ENCODE results near the gene TAF3. TPM values are rescaled to one million over a fixed set of nuclear protein-coding genes. Genes with fewer than 3 reads are reported as not detected.

The TAF3 gene
- total RNA-seq, 2 experiments from 2014 or later, result 13.9 to 16.4 TPM

DNA sequence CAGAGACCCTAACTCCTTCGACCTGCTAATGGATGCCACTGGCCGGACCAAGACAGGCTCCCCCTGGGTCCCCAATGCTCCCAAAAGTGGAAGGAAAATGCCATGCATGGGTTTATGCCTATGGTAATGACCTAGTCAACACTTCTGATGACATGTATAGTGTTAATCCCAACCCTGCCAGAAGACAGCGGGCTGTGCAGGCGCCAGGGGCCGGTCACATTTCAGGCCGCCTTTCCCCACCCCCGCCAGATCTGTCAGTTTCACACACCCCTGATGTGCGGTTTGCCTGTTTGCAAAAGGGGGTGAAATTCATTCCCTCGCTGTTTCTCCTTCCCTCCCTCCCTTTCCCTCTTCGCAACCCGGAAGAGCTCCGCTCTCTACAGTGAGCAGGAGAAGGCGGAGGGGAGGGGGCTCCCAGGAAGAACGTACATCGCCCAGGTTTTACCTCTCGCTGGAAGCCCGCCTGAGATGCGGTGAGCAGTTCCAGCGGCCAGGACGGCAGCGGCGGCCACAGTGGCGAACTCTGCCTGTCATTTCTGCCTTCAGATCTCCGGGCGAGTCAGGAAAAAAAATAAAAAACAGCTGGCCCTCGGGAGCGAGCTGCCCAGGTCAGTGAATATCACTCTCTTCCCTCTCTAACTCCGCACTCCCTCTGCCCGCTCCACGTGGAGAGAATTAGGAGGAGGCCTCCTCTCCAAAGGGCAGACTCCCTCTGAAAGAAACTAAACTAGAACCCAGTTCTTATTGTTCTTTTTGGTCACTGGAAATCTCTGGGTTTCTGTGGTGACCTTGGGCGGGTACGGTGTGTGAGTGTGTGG lies 226.8 kb downstream of the TAF3 start:
- ChIA-PET CTCF (interaction anchor here (0.5 to 1.1 kb wide), 3 partner anchors 11 to 810 kb away, joined by 3 read pairs; no protein-coding TSS in a partner anchor), POLR2A (no interaction called here)
- no peak for DNase-seq
- Mint-ChIP-seq H3K4me1 (peaks cover 64% of the 10 kb centered on the region), H3K27ac (no peak overlapping the region), H3K36me3 (ENCODE audit: low read depth) (peaks cover 12% of the 10 kb centered on the region), H3K4me3 (peak overlapping the region; percentile 35), H3K27me3 (peaks cover 92% of the 10 kb centered on the region), H3K9me3 (no peaks in the 10 kb centered on the region)

DNA sequence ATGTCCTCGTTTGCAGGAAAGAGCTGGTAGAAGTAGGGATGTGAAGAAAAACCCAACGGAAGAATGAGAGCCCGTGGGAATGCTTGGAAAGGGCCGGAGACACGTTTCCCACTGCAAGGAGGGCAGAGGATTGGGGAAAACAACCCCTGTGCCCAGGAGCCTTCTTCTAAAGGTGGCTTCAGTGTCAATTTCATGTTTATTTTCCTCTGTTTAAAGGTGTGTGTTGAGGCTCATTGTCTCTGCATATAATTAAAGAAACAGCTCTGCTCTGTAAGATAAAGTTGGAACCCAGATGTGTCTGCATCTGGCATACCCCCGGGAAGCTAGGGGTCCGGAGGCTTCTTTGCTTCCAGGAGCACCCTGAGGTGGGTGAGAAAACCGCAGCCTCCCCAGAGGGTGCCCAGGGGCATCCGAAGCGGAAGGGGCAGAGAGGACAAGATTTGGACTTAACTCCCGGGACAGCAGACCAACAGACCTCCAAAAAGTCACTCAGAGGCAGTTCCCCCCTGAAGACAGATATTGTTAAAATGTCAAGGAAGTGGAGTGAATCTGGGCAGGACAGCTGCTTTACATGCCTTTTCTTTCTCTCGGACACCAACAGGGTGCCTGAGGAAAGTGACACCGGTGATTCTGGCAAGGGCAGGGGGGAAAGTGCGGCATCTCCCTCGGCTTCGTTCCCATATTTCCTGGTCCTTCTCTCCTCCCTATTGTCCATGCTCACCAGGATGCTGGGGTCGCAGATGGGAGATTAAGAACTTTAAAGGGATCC lies 227.6 kb downstream of the TAF3 start:
- no peak for DNase-seq
- Mint-ChIP-seq H3K36me3 (ENCODE audit: low read depth) (peaks cover 12% of the 10 kb centered on the region), H3K27ac (no peak overlapping the region), H3K9me3 (no peaks in the 10 kb centered on the region), H3K27me3 (peaks cover 86% of the 10 kb centered on the region), H3K4me3 (peak overlapping the region; percentile 35), H3K4me1 (peaks cover 66% of the 10 kb centered on the region)
- ChIA-PET POLR2A (no interaction called here), CTCF (interaction anchor here (0.5 to 1.1 kb wide), 3 partner anchors 12 to 809 kb away, joined by 3 read pairs; no protein-coding TSS in a partner anchor)

DNA sequence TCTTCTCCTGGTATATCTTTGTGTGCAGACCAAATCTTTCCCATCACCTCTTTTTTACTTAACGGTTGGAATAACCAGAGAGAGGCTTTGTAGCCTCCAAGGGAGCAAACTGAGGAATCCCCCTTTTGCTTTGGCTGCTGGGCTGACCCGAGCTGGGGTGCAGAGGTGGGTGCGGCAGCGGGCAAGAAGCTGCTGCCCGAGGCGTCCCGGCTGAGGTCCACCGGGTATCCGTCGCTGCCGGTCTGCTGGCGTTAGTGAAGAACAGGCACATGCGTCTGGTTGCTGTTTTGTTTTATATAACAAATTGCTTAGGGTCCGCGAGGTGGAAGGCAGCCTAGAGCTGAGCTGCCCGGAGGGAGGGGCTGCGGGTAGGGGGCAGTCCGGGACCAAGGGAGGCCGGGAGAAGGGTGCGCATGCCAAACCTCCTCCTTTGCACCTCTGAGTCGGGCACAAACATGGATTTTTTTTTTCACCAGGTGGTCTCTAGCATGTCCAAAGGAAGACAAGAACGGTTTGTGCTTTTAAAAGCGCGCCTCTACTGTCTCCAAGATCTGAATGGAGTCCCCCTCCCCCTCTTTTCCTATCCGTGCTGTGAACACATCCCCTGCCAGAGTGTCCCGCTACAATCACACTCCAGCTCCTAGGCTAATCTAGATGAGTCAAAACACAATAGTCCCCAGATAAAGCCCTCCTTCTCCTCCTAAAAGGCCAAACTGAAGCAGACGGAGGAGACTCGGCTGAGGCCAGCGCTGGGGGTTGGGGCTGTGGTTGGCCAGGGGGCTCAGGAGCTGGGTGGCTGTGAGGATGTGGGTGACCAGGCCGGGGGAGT lies 229.4 kb downstream of the TAF3 start:
- Mint-ChIP-seq H3K4me1 (peaks cover 63% of the 10 kb centered on the region), H3K27ac (no peak overlapping the region), H3K27me3 (peaks cover 80% of the 10 kb centered on the region), H3K9me3 (no peaks in the 10 kb centered on the region), H3K36me3 (ENCODE audit: low read depth) (peaks cover 14% of the 10 kb centered on the region), H3K4me3 (no peak overlapping the region)
- no peak for DNase-seq
- ChIA-PET CTCF (interaction anchor here (1.5 kb wide), 1 partner anchor 13 kb away, joined by 3 read pairs; no protein-coding TSS in a partner anchor), POLR2A (no interaction called here)

DNA sequence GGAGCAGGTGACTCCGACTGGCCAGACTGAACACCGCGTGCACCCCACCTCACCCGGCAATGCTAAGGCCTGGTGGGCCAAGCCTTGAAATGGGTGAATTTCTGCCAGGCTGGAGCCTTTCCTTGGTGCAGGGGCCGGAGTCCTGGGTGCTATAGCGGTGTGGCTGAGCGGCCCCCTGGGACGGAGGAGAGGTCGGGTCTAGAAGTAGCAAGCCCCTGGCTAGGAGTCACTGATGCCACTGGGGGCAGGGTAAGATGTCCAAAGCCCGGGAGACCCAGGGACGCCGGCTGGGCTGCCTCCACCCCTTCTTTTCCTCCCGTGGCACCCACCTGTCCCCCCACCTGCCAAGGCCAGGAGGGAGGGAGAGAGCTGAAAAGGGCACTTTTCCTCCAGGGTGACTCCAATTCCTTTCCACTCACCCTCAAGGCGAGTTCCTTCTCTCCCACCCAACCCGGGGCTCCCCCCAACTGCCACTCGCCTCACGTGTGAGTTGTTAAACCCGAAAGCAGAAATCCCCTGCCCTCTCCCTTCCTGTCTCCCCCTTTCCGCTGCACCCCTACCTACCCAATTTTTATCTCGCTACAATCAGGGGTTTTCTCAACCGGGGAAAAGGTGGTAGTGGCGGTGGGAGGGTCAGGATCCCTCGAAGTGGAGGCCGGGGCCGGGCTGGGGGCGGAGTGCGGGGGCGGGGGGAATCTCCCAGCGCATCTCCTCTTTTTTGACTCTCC lies 230.1 kb downstream of the TAF3 start:
- H3K36me3 Mint-ChIP-seq (ENCODE audit: low read depth), result peaks cover 13% of the 10 kb centered on the region
- peak overlapping the region; percentile 31 for H3K27ac Mint-ChIP-seq
- H3K4me3 Mint-ChIP-seq, result peak overlapping the region; percentile 46
- peaks cover 79% of the 10 kb centered on the region for H3K27me3 Mint-ChIP-seq
- peak; percentile 40 for DNase-seq
- POLR2A ChIA-PET, result no interaction called here
- H3K4me1 Mint-ChIP-seq, result peaks cover 65% of the 10 kb centered on the region
- CTCF ChIA-PET, result interaction anchor here (1.5 kb wide), 1 partner anchor 12 kb away, joined by 3 read pairs; no protein-coding TSS in a partner anchor
- no peaks in the 10 kb centered on the region for H3K9me3 Mint-ChIP-seq

DNA sequence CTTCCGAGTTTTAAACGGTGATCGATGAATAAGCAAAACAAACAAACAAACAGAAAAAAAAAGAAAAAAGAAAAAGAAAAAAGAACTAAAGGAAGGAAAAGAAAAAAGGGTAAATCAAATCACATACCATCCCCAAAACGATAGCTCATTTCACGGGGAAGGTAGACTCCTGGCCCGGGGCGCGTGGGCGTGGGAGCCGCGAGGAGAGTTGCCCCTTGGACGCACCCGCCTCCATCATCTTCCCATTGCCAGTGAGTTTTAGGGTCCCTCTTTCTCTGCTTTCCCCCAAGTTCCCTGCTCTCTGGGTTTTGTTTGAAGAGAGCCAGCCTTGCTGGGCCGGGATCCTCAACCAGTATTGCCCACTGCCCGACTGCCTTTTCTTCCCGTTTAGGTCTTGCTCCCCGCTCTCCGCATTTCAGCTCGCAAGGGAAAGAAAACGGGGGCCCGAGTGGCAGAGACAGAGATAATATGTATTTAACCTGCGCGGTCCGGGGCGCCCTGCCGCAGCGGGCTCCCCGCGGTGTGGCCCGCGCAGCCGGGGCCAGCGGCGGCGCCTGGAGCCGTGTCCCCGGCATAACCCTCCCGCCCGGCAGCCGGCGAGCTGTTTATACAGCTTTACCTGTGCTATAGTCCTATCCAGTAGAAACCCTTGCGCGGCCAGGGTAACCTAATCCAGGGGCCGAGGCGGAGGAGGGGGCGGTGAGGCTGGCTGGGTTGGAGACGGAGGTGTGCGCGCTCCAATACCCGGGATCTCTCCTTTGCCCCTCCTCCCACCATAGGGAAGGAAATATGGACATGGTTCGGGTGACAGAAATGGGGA lies 230.9 kb downstream of the TAF3 start:
- CTCF ChIA-PET, result interaction anchor here (0.7 to 1.5 kb wide), 4 partner anchors 11 to 524 kb away, joined by 3 to 4 read pairs (median 3); no protein-coding TSS in a partner anchor
- POLR2A ChIA-PET, result no interaction called here
- Mint-ChIP-seq H3K4me3 (peak overlapping the region; percentile 46), H3K4me1 (peaks cover 58% of the 10 kb centered on the region), H3K36me3 (ENCODE audit: low read depth) (peaks cover 7% of the 10 kb centered on the region), H3K27me3 (peaks cover 70% of the 10 kb centered on the region), H3K9me3 (no peaks in the 10 kb centered on the region), H3K27ac (peak overlapping the region; percentile 31)
- no peak for DNase-seq

DNA sequence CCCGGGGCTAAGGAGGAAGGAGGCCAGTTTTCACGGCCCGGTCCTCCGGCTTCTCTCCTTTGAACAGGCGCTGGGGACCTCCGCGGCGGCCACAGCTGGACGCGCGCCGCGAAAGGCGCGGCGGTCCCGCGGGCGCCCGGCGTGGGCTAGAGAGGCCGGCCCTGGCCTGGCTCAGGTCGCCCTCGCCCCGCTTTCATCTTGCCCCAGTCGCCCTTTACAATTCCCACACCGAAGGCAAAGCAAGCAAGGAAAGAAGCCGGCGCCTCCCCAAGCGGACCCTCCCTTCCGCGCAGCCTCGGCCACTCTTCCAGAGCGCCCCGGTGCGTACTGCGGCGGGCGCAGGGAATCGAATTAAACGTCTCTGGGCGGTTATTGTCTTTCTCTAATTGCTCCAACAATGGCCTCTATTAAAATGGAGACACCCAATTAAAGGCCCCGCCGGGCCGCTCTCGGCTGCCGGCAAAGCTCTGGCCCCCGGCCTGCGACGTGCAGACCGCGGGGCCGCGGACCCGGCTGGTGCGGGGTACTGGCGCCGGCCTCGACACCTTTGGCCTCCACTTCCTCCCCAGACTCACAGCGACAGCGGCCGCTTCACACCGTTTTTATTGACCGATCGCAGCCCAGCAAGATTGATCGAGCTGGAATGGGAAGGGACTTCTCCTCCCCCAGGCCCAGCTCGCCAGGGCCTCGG lies 231.7 kb downstream of the TAF3 start:
- no peaks in the 10 kb centered on the region for H3K9me3 Mint-ChIP-seq
- ChIA-PET POLR2A (no interaction called here), CTCF (interaction anchor here (0.6 to 1.3 kb wide), 7 partner anchors 10 to 525 kb away, joined by 3 to 5 read pairs (median 3); no protein-coding TSS in a partner anchor)
- DNase-seq, result no peak
- H3K4me1 Mint-ChIP-seq, result peaks cover 52% of the 10 kb centered on the region
- H3K27ac Mint-ChIP-seq, result no peak overlapping the region
- H3K36me3 Mint-ChIP-seq (ENCODE audit: low read depth), result peaks cover 6% of the 10 kb centered on the region
- peak overlapping the region; percentile 43 for H3K4me3 Mint-ChIP-seq
- H3K27me3 Mint-ChIP-seq, result peaks cover 63% of the 10 kb centered on the region

DNA sequence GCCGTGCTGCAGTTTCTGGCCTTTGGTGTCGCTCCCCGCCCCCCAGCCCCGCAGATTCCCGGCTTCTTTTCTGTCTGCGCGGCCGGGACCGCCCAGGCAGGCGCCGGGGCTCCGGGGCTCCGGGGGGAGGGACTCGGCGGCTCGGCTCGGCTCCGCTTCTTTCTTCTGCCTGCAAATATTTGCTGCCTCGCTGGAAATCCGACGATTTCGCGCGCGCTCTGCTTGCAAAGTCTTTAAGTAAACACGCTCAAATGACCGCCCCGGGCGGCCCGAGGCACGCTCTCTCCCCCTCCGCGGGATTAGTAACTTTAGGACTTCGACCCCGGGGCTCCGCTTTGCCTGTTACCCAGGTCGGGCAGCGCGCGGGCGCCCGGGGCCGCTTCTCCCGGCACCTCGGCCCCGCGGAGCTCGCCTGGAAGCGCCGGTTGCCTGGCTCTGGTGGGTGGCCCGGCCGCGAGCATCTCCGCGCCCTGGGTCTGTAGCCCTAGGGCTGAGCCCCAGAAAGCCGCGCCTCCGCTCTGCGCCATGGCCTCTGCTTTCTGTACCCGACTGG lies 232.3 kb downstream of the TAF3 start:
- H3K27me3 Mint-ChIP-seq, result peaks cover 57% of the 10 kb centered on the region
- no peak for DNase-seq
- H3K4me1 Mint-ChIP-seq, result peaks cover 46% of the 10 kb centered on the region
- POLR2A ChIA-PET, result no interaction called here
- peak overlapping the region; percentile 64 for H3K4me3 Mint-ChIP-seq
- H3K9me3 Mint-ChIP-seq, result no peaks in the 10 kb centered on the region
- CTCF ChIA-PET, result interaction anchor here (0.6 to 1.3 kb wide), 6 partner anchors 10 to 418 kb away, joined by 3 to 5 read pairs (median 3); no protein-coding TSS in a partner anchor
- no peak overlapping the region for H3K27ac Mint-ChIP-seq
- H3K36me3 Mint-ChIP-seq (ENCODE audit: low read depth), result peaks cover 9% of the 10 kb centered on the region

DNA sequence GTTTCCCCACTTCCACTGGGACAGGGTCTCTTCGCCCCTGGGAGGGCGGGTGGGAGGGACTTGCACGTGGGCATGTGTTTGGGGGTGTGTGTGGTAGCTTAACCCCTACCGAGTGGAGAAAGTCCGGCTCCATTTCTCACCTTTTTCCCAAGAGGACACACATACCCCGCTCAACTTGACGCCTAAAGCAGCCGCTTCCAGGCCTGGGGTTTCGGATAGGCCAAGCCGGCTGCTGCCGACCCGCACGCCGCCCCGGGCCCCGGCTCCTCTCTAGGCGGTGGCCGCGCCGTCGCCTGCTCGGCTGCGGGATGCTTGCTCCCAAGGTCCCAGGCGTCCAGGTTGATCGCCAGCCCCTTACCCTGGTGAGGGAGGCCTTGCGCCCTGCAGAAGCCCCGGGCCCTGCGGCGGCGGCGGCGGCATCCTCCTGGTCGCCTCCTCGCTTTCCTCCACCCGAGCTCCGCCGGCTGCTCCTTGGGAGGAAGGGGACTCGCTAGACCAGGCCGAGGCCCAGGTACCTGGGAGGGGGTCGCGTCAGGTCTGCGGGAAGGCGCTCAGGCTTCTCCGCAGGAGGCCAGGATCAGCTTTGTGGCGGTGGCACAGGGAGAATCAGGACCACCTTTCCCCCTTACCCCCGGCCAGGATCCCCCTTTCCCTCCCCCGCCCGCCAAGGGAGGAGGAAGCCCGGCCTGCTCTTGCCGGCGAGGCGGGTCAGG lies 233.0 kb downstream of the TAF3 start:
- Mint-ChIP-seq H3K36me3 (ENCODE audit: low read depth) (peaks cover 10% of the 10 kb centered on the region), H3K9me3 (no peaks in the 10 kb centered on the region), H3K27me3 (peaks cover 50% of the 10 kb centered on the region), H3K4me1 (peaks cover 39% of the 10 kb centered on the region), H3K4me3 (no peak overlapping the region), H3K27ac (no peak overlapping the region)
- no peak for DNase-seq
- ChIA-PET CTCF (interaction anchor here (1.2 to 1.3 kb wide), 2 partner anchors 11 to 417 kb away, joined by 3 to 5 read pairs; no protein-coding TSS in a partner anchor), POLR2A (no interaction called here)

DNA sequence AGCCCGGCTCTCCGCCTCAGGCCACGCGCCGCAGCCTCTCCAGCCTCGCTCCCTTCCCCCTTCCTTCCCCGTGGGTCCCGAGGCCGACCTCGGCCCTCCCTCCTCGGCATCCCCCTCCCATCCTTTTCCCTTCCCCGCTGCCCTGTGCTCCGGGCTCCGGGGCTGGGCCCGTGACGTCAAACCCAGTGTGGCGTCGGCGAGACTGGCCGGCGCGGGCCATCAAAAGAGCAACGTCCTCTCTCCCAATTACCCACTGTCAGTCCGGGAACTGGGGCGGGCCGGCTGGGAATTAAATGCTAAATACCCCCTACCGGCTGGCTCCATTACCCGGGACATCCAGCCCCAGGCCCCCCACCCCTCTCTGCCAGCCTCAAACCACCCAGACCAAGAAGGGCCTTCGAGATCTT lies 233.5 kb downstream of the TAF3 start:
- Mint-ChIP-seq H3K36me3 (ENCODE audit: low read depth) (peaks cover 15% of the 10 kb centered on the region), H3K27me3 (peaks cover 44% of the 10 kb centered on the region), H3K4me1 (peaks cover 37% of the 10 kb centered on the region), H3K4me3 (peak overlapping the region; percentile 46), H3K9me3 (no peaks in the 10 kb centered on the region), H3K27ac (peak overlapping the region; percentile 78)
- no peak for DNase-seq
- ChIA-PET CTCF (interaction anchor here (1.0 kb wide), 1 partner anchor 89 kb away, joined by 3 read pairs; no protein-coding TSS in a partner anchor), POLR2A (no interaction called here)

DNA sequence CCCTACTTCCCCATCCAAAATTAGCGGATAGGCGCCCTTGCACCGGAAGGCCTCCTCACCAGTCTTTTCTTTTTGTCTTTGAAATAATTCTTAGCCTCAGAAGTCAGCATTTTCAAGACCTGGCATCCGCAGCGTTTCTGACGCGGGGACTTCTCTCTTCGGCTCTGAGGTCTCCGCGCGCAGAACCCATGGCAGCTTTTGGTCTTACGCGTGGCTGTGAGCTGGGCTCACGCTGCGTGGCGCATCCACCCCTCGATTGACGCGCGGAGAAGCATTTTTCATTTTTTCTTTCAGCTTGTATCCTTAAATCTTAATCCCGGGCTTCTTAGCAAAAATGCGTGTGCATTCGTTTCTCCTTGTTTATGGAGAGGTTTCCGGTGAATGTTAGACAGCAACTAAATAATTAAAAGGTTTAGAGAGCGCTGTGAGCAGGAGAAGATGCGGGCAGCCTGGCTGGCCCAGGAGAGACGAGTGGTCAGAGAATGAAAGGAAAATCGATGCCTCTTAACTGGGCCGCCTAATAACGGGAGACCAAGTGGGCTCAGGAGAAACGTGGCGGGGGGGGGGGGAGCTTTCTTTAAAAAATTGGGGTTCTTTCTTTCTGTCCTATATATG lies 234.1 kb downstream of the TAF3 start:
- DNase-seq, result no peak
- H3K4me1 Mint-ChIP-seq, result peaks cover 32% of the 10 kb centered on the region
- peaks cover 39% of the 10 kb centered on the region for H3K27me3 Mint-ChIP-seq
- no peaks in the 10 kb centered on the region for H3K9me3 Mint-ChIP-seq
- H3K4me3 Mint-ChIP-seq, result peak overlapping the region; percentile 97
- H3K36me3 Mint-ChIP-seq (ENCODE audit: low read depth), result peaks cover 21% of the 10 kb centered on the region
- ChIA-PET POLR2A (interaction anchor here (1.0 kb wide), 1 partner anchor 235 kb away, joined by 4 read pairs; no protein-coding TSS in a partner anchor), CTCF (interaction anchor here (0.9 to 1.0 kb wide), 2 partner anchors 19 to 88 kb away, joined by 3 to 4 read pairs; no protein-coding TSS in a partner anchor)
- H3K27ac Mint-ChIP-seq, result peak overlapping the region; percentile 78
